GM10248 (cell line): ENCODE data around the gene HUWE1.

ENCODE experiments used
- CTCF ChIA-PET: fragments of 300-600 bp; sonication (Branson Sonifier 250); formaldehyde crosslinking; extraction: SDS; loops from one replicate; lab custom pipeline; 2021; ENCODE audit warnings: antibody characterized with exemption; lab: Yijun Ruan, JAX
- POLR2A ChIA-PET: fragments of 350-650 bp; sonication (Branson Sonifier 250); formaldehyde crosslinking; extraction: SDS; loops from one replicate; lab custom pipeline; 2020; ENCODE audit warnings: antibody characterized with exemption; lab: Yijun Ruan, JAX
- DNase-seq: peaks from one replicate; pipeline ENCODE4 v3.0.0; 2012; ENCODE audit errors: extremely low spot score
- CTCF ChIP-seq: IDR thresholded peaks from 2 replicates; pipeline ENCODE4 v1.5.1; 2012; ENCODE audit warnings: mild to moderate bottlenecking, low read depth; ENCODE audit errors: extremely low read depth, missing control alignments, control extremely low read depth

Gene HUWE1

GRCh38 chrX:53605004-53605403 is 81.5 kb downstream of the HUWE1 start:
- ChIA-PET CTCF (no interaction called here), POLR2A (no interaction called here)
- no peak for DNase-seq
- TF ChIP-seq CTCF, result no peak

DNA sequence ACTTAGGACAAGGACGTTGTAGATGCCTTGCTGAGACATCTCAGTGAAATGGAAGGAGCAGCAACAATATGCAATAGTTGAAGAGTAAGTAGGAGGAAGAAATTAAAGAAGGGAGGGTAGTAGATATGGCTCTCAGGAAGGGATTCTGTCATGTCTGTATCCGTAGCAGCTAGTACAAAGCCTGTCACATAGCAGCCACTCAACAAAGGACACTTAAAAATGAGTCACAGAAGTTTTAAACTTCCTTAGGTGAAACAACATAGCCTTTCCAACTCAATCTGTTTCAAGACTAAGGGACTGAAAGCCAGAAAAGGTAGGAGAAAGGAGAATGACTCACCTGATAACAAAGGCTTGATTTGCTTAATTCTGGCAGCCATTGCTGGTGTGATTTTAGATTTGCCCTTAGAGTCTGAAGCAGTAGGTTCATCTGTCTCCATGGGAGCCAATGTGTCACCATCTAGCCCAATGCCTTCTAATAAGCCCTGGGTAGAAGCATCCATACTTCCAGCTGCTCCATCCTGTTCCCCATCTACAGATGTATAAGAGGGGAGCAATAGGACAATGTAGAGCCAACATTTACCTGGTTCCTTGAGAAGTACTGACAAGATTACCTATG is 86.6 kb downstream of the HUWE1 start:
- ChIA-PET CTCF (no interaction called here), POLR2A (no interaction called here)
- no peak for TF ChIP-seq CTCF
- no peak for DNase-seq

DNA sequence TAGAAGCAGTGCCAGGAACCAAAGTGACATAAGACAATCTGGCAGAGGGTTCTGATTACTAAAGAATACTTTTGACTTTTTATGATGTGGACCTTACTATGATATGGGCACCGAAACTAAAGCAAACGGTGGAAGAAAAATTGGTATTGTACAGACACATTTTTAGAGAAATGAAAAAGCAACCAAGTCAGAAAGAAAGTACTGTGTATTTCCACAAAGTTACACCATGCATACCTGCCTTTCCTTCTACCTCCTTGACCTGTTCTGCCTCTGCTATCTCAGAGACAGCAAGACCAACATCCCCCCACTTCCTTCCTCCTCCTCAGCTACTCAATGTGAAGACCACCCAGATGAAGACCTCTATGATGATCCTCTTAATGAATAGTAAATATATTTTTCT is 88.3 kb downstream of the HUWE1 start:
- ChIA-PET POLR2A (no interaction called here), CTCF (no interaction called here)
- TF ChIP-seq CTCF, result no peak
- DNase-seq, result no peak

- TF ChIP-seq CTCF, result no peak
- DNase-seq, result no peak
- ChIA-PET CTCF (no interaction called here), POLR2A (no interaction called here)
Observed at GRCh38 chrX:53595266-53595810, 91.2 kb downstream of the HUWE1 start.

DNA sequence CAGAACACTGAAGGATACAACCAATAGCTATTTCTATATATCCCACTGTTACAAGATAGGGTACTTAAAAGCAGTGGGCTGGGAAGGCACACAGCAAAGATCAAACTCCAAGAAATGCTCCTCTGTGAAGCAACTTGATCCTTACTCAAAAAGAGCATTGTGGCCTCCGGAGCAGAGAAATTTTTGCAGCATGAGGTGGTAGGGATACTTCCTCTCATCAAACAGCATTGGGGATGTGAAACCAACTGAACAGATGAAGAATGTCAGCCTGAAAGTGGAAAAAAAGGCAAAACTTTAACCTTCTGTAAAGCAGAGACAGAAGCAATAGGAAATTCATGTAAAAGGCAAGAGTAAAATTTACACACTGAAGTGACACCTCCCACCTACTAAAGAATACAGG is 92.2 kb downstream of the HUWE1 start:
- CTCF ChIA-PET, result no interaction called here
- no peak for TF ChIP-seq CTCF
- POLR2A ChIA-PET, result no interaction called here
- no peak for DNase-seq

GRCh38 chrX:53587795-53588420 is 98.6 kb downstream of the HUWE1 start:
- DNase-seq, result no peak
- ChIA-PET POLR2A (no interaction called here), CTCF (no interaction called here)
- no peak for TF ChIP-seq CTCF
